Neutrophil (primary cell): Measurements from ENCODE around the gene USH2A.

Experiments
- H3K27ac ChIP-seq: fragments of 200-600 bp; sonication (generic); 2 replicates; pipeline ENCODE4 v1.5.1; 2016; ENCODE audit warnings: mild to moderate bottlenecking, moderate library complexity
- H3K27me3 ChIP-seq: fragments of 200-600 bp; sonication (generic); 2 replicates; pipeline ENCODE4 v1.6.0; 2016; ENCODE audit warnings: mild to moderate bottlenecking
- H3K36me3 ChIP-seq: fragments of 200-600 bp; sonication (generic); 2 replicates; pipeline ENCODE4 v1.5.1; 2017
- H3K4me1 ChIP-seq, 2 experiments: fragments of 200-600 bp in 1 of 2; sonication (generic) in 1 of 2; 1 replicate in 1 of 2; 2 replicates in 1 of 2; pipeline versions ENCODE4 v1.5.1 to v1.6.1; 2013 to 2016; ENCODE audit warnings: low read depth in 1 of 2, low read length in 1 of 2, mild to moderate bottlenecking in 1 of 2, moderate library complexity in 1 of 2; ENCODE audit not compliant: control insufficient read depth in 1 of 2, insufficient read depth in 1 of 2
- H3K4me3 ChIP-seq, 2 experiments: fragments of 200-600 bp in 1 of 2; sonication (generic) in 1 of 2; 1 replicate in 1 of 2; 2 replicates in 1 of 2; pipeline ENCODE4 v1.5.1; 2013 to 2016; ENCODE audit warnings: low read depth in 1 of 2, low read length in 1 of 2, mild to moderate bottlenecking in 1 of 2, moderate library complexity in 1 of 2
- H3K9me3 ChIP-seq: fragments of 200-600 bp; sonication (generic); 2 replicates; pipeline ENCODE4 v1.5.1; 2016
- TF ChIP-seq, protein P1 (sequence below): fragments of 200-600 bp; sonication (generic); IDR thresholded peaks from 2 replicates; pipeline ENCODE4 v1.5.1; 2016; ENCODE audit warnings: antibody characterized with exemption

Gene USH2A

GRCh38 chr1:216090556-216090955, 332.7 kb downstream of the USH2A start:
- TF ChIP-seq, protein P1, sequence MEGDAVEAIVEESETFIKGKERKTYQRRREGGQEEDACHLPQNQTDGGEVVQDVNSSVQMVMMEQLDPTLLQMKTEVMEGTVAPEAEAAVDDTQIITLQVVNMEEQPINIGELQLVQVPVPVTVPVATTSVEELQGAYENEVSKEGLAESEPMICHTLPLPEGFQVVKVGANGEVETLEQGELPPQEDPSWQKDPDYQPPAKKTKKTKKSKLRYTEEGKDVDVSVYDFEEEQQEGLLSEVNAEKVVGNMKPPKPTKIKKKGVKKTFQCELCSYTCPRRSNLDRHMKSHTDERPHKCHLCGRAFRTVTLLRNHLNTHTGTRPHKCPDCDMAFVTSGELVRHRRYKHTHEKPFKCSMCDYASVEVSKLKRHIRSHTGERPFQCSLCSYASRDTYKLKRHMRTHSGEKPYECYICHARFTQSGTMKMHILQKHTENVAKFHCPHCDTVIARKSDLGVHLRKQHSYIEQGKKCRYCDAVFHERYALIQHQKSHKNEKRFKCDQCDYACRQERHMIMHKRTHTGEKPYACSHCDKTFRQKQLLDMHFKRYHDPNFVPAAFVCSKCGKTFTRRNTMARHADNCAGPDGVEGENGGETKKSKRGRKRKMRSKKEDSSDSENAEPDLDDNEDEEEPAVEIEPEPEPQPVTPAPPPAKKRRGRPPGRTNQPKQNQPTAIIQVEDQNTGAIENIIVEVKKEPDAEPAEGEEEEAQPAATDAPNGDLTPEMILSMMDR: no peak
- no peak overlapping the region for H3K27ac ChIP-seq

DNA sequence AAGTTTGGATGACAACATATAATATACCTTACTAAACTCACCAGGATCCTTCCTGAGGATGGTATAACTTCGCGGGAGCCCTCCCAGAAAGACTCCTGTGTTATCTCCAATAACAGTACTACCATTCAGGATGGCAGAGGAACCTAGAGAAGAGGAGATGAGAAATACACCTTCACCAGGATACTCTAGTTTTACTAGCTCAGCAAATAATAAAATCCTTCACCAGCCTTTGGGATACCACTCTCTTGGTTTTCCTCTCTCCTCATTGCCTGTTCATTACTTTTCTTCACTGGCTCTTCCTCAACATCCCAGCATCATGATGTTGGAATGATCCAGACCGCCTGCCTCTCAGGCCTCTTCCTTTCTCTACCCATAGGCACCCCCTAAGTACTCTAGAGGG, 336.6 kb downstream of the USH2A start:
- H3K9me3 ChIP-seq: no peaks in the 10 kb centered on the region
- H3K4me3 ChIP-seq: no peak overlapping the region
- TF ChIP-seq, protein P1: no peak
- no peaks in the 10 kb centered on the region for H3K4me1 ChIP-seq
- no peaks in the 10 kb centered on the region for H3K27me3 ChIP-seq
- H3K36me3 ChIP-seq: no peaks in the 10 kb centered on the region
- H3K27ac ChIP-seq: no peak overlapping the region

More at GRCh38 chr1:216090556-216090955, 332.7 kb downstream of the USH2A start:
- H3K9me3 ChIP-seq: no peaks in the 10 kb centered on the region
- H3K27me3 ChIP-seq: no peaks in the 10 kb centered on the region
- no peaks in the 10 kb centered on the region for H3K4me1 ChIP-seq
- no peak overlapping the region for H3K4me3 ChIP-seq
- no peaks in the 10 kb centered on the region for H3K36me3 ChIP-seq

GRCh38 chr1:216081445-216081844, 341.8 kb downstream of the USH2A start:
- no peaks in the 10 kb centered on the region for H3K4me1 ChIP-seq
- H3K27me3 ChIP-seq: no peaks in the 10 kb centered on the region
- TF ChIP-seq, protein P1: no peak

GRCh38 chr1:216076751-216077150, 346.5 kb downstream of the USH2A start:
- no peaks in the 10 kb centered on the region for H3K27me3 ChIP-seq
- H3K36me3 ChIP-seq: no peaks in the 10 kb centered on the region
- no peaks in the 10 kb centered on the region for H3K4me1 ChIP-seq
- H3K27ac ChIP-seq: no peak overlapping the region
- H3K4me3 ChIP-seq: no peak overlapping the region
- H3K9me3 ChIP-seq: no peaks in the 10 kb centered on the region
- TF ChIP-seq, protein P1: no peak

More at GRCh38 chr1:216081445-216081844, 341.8 kb downstream of the USH2A start:
- H3K36me3 ChIP-seq: no peaks in the 10 kb centered on the region
- H3K27ac ChIP-seq: no peak overlapping the region
- no peak overlapping the region for H3K4me3 ChIP-seq
- H3K9me3 ChIP-seq: no peaks in the 10 kb centered on the region

DNA sequence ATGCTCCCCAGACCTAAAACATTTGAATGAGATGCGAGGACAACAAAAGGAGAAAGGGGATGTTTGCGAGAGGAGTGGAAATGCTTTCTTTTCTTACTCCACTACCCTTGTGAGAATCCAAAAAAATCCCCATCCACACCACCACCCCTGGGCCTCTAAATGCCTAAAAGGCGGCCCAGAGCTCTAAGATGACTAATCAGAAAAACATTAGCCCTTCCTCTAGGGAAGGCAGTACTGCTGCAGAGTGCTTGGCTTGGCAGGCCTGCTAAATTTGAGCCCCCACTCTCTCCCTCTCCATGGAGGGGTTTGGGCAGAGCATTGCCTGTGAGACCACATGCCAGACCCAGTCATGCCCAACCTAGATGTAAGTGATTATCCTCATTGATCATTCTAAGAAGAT, 347.9 kb downstream of the USH2A start:
- TF ChIP-seq, protein P1: no peak
- no peak overlapping the region for H3K4me3 ChIP-seq
- H3K9me3 ChIP-seq: no peaks in the 10 kb centered on the region
- no peaks in the 10 kb centered on the region for H3K36me3 ChIP-seq
- H3K4me1 ChIP-seq: no peaks in the 10 kb centered on the region
- no peaks in the 10 kb centered on the region for H3K27me3 ChIP-seq
- no peak overlapping the region for H3K27ac ChIP-seq
